Measurements from ENCODE around the gene UHRF1. TPM values are rescaled to one million over a fixed set of nuclear protein-coding genes. Genes with fewer than 3 reads are reported as not detected.

The UHRF1 gene
- total and polyA plus RNA-seq, 2 of the 4 experiments (the other 2 are of a cell fraction), result 47.4 to 57.4 TPM

- in situ Hi-C loops (cut with MboI; ENCODE audit: low sequenced_read_pairs) (no loop called here), intact Hi-C loops (cut with micrococcal nuclease) (no loop called here), dilution Hi-C loops (cut with HindIII; ENCODE audit: low sequenced_read_pairs, unreplicated experiment) (no loop called here)
- Histone ChIP-seq H4K91ac (ENCODE audit: insufficient read depth, low read depth, low read length) (no peak overlapping the region), H3K14ac (replicated peaks; ENCODE audit: low read depth, low read length) (no peak overlapping the region; the same call in 1 of the 2 replicates), H3K27ac (ENCODE audit: insufficient read depth, low read length) (no peak overlapping the region), H2AK9ac (replicated peaks; ENCODE audit: low read depth, low read length, poor library complexity) (no peak overlapping the region), H3K56ac (ENCODE audit: extremely low read depth, insufficient read depth, low read length) (no peak overlapping the region), H3K36me3 (ENCODE audit: control insufficient read depth, insufficient read depth, low read length) (peaks cover 21% of the 10 kb centered on the region), H3K4ac (ENCODE audit: low read depth, low read length) (no peak overlapping the region), H4K5ac (ENCODE audit: low read depth, low read length) (no peak overlapping the region), H3K4me3 (ENCODE audit: insufficient read depth, low read depth, low read length) (no peak overlapping the region), H3K18ac (ENCODE audit: low read depth, low read length) (no peak overlapping the region), H2BK5ac (ENCODE audit: low read depth, low read length, poor library complexity, severe bottlenecking) (no peak overlapping the region), H2BK120ac (ENCODE audit: low read depth, low read length) (no peak overlapping the region), H3K9me3 (ENCODE audit: control insufficient read depth, insufficient read depth, low read length) (no peaks in the 10 kb centered on the region; the same call in 1 of the 2 replicates), H3K27me3 (ENCODE audit: control insufficient read depth, insufficient read depth, low read length) (no peaks in the 10 kb centered on the region), H2AFZ (replicated peaks; ENCODE audit: low read length, poor library complexity) (no peak overlapping the region), H3K4me1 (ENCODE audit: control insufficient read depth, insufficient read depth, low read length) (peaks cover 4% of the 10 kb centered on the region), H2AK5ac (ENCODE audit: low read depth, low read length) (no peak overlapping the region), H3K79me1 (ENCODE audit: low read depth in 1 of 2, low read length in 2 of 2) (peaks cover 34 to 92% of the 10 kb centered on the region in 2 experiments), H2BK15ac (ENCODE audit: low read depth, low read length) (no peak overlapping the region), H3K9ac (ENCODE audit: low read depth, low read length) (no peak overlapping the region), H3K23ac (ENCODE audit: low read depth, low read length) (no peak overlapping the region), H2BK20ac (ENCODE audit: low read depth, low read length) (no peak overlapping the region), H3K4me2 (ENCODE audit: low read depth, low read length) (no peak overlapping the region), H3K9me1 (ENCODE audit: insufficient read depth, low read length) (peaks cover 15% of the 10 kb centered on the region; the same call in 1 of the 2 replicates), H4K8ac (ENCODE audit: low read depth in 2 of 2, low read length in 2 of 2) (no peak overlapping the region), H4K20me1 (ENCODE audit: insufficient read depth, low read length) (peaks cover 94% of the 10 kb centered on the region)
- WGBS, 2 experiments (ENCODE audit: extremely low coverage in 2 of 2, insufficient read length in 1 of 2), result no CpG with 5 or more reads among the region's 3 CpGs
- ATAC-seq (ENCODE audit: low read depth), result no peak
- DNase-seq, result no peak
- BruUV-seq (replicated peaks), result no TSS peak
- TF ChIP-seq NFE2L2 (IDR thresholded peaks at IDR 0.05; ENCODE audit: low read depth, low read length) (no peak), ELK1 (IDR thresholded peaks at IDR 0.05; ENCODE audit: borderline replicate concordance, low read depth, low read length) (no peak), POLR2A (IDR thresholded peaks at IDR 0.05; ENCODE audit: low read depth, low read length) (no peak), CHD1 (IDR thresholded peaks at IDR 0.05; ENCODE audit: low read depth, low read length) (no peak), CTCF (conservative IDR thresholded peaks at IDR 0.05; ENCODE audit: low read depth, low read length) (no peak), CEBPB (IDR thresholded peaks at IDR 0.05; ENCODE audit: low read depth, low read length) (no peak), RFX5 (IDR thresholded peaks at IDR 0.05; ENCODE audit: low read depth, low read length) (no peak), MXI1 (IDR thresholded peaks at IDR 0.05; ENCODE audit: borderline replicate concordance, low read depth, low read length) (no peak), RAD21 (IDR thresholded peaks at IDR 0.05; ENCODE audit: low read length) (no peak), MAZ (IDR thresholded peaks at IDR 0.05; ENCODE audit: borderline replicate concordance, low read depth, low read length) (no peak), BHLHE40 (IDR thresholded peaks at IDR 0.05; ENCODE audit: low read depth, low read length) (no peak), USF2 (IDR thresholded peaks at IDR 0.05; ENCODE audit: low read depth, low read length) (no peak), FOS (IDR thresholded peaks at IDR 0.05; ENCODE audit: low read depth, low read length) (no peak), RCOR1 (IDR thresholded peaks at IDR 0.05; ENCODE audit: insufficient replicate concordance, low read length) (no peak), MAFK (IDR thresholded peaks at IDR 0.05; ENCODE audit: low read depth, low read length) (no peak)
- CTCF ChIA-PET, result interaction anchor here (0.6 kb wide), 1 partner anchor 11 kb away, joined by 3 read pairs; no protein-coding TSS in a partner anchor
- POLR2A ChIA-PET (ENCODE audit: unreplicated experiment), result interaction anchor here (0.6 kb wide), 1 partner anchor 101 kb away, joined by 8 read pairs; no protein-coding TSS in a partner anchor
Measured at GRCh38 chr19:4993683-4994082, 84.4 kb downstream of the UHRF1 start.
